Cardiac septum (tissue), 1 donor: ENCODE results near the gene ITPK1. TPM values are rescaled to one million over a fixed set of nuclear protein-coding genes. Genes with fewer than 3 reads are reported as not detected.
"Not testable (repeated sequence)": the region's sequence is repeated elsewhere in the genome, so short reads cannot be mapped to it uniquely, and the experiment has no call there.

Experiments
- DNase-seq: peaks from one replicate; pipeline ENCODE4 v3.0.0-alpha.2; 2020; ENCODE audit warnings: low spot score
- intact Hi-C: fragments of 100-400 bp; cut with DNase I; formaldehyde crosslinking; loops from one replicate; pipeline ENCODE4 v1.14.0; 2022
- total RNA-seq: library from RNA; stranded (reverse); fragmentation: NEBNext Ultra II Directional; extraction: Animal tissue kit (Norgen Biotek cat#: 25700); gene quantifications from one replicate; pipeline ENCODE4 v1.2.1, GENCODE V29; 2021
- donor health status: DM: no; HTN: no; CAD: no.

The ITPK1 gene
- total RNA-seq, 1 donor from 2014 or later, result 77.1 TPM

- DNase-seq, result no peak
- intact Hi-C loops, result no loop called here
Observed at GRCh38 chr14:93133464-93133863, 17.7 kb upstream of the ITPK1 start.

- no peak for DNase-seq
- intact Hi-C loops, result no loop called here
Observed at GRCh38 chr14:93132472-93133065, 16.8 kb upstream of the ITPK1 start.

DNA sequence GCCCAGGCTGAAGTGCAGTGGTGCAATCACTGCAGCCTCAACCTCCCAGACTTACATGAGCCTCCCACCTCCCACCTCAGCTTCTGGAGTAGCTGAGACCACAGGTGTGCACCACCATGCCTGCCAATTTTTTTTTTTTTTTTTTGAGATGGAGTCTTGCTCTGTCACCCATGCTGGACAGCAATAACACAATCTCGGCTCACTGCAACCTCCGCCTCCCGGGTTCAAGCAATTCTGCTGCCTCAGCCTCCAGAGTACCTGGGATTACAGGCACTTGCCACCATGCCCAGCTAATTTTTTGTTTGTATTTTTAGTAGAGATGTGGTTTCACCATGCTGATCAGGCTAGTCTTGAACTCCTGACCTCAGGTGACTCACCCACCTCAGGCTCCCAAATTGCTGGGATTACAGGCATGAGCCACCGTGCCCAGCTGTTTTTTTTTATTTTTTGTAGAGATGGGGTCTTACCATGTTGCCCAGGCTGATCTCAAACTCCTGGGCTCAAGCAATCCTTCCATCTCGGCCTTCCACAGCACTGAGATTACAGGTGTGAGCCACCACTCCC lies 15.6 kb upstream of the ITPK1 start:
- intact Hi-C loops, DNase-seq: not testable (repeated sequence)

DNA sequence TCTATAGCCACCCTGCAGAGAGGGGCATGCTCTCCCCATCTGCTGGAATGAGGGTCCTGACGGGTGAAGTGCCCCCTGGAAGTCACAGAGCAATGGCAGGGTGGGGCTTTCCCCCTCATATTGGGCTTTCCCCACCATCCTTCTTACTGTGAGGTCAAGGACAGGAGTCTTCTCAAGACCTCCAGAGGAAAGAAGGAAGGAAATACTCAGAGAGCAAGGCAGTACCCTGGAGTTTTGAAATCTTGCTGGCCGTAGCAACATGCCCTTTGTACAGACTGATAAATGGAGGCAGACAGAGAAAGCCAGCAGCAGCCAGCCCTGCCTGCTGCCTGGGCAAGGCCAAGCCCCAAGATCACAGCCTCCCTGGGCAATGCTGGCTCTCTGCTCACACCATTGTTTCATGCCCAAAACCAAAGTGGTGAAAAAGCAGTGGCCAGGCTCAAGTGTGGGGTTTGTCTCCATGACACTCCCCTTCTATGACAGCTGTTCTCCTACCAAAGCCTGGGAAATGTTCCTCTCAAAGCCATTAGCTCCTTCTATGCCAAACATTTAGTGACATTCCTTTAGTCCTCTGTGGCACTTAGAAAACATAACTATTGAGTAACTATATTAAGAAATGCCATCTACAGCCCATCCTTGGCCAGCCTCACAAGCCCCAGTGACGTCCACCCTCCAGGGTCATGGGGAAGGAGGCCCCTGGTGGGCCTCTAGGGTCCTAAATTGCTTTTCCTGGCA lies 13.2 kb upstream of the ITPK1 start:
- intact Hi-C loops, result no loop called here
- DNase-seq, result no peak

DNA sequence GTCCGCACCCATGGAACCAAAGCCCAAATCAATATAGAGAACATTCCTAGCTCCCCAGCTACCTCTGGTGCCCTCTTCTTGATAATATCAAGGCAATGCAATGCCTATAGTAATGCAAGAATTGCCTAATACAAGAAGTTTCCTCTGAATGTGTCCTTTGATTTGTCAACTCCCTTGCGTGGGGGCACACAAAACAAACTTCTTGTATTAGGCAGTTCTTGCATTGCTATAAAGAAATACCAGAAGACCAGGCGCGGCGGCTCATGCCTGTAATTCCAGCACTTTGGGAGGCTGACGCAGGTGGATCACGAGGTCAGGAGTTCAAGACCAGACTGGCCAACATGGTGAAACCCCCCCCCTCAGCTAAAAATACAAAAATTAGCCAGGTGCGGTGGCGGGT lies 10.4 kb upstream of the ITPK1 start:
- no peak for DNase-seq
- intact Hi-C loops, result no loop called here

GRCh38 chr14:93122826-93123225 lies 7.1 kb upstream of the ITPK1 start:
- intact Hi-C loops, result no loop called here
- no peak for DNase-seq

GRCh38 chr14:93121030-93121834 lies 5.5 kb upstream of the ITPK1 start:
- intact Hi-C loops, result no loop called here
- DNase-seq, result no peak

DNA sequence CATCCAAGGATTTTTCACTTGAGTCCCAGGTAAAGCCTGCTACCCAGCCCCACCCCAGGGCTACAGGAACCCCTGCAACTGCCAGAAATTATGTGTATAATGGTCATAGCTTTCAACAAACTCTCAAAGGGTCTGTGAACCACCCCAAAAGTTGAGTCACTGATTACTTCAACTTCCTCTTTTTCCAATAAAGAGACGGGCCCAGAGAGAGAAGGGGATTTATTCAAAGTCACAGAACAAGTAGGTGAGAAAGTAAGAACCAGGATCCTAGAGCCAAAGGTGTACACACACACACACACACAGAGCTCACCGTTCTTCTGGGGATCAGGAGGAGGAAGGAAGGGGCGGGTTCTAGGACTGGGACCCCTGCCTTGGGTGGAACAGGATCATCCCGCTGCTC lies 4.8 kb upstream of the ITPK1 start:
- no peak for DNase-seq
- intact Hi-C loops, result no loop called here

- intact Hi-C loops, result loop anchor here (2.0 to 5.0 kb wide), 2 partner anchors 68 to 144 kb away; partner anchors contain the start of genes LYSET and MOAP1
- no peak for DNase-seq
Observed at GRCh38 chr14:93116676-93117200, 1.0 kb upstream of the ITPK1 start.

- DNase-seq, result peak; percentile 96
- intact Hi-C loops, result loop anchor here (5.0 kb wide), 1 partner anchor 143 kb away; no protein-coding TSS in a partner anchor
Observed at GRCh38 chr14:93115069-93115820, 480 bp downstream of the ITPK1 start.

DNA sequence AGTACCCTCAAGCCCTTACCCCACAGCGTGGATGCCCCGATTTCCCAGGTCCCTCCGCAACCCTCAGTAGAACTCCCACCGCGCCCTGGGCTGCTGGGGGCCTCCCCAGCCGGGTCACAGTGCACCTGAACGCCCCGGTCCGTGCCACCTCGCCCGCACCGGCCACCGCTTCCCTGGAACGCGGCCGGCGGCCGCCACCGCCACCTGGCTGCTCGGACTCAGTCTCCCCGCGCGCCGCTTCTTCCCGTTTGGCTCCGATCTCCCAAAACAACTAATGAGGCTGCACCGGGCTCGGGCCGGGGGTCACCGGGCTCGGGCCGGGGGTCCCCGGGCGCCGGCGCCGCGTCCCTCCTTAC lies 1.0 kb downstream of the ITPK1 start:
- intact Hi-C loops, result loop anchor here (5.0 kb wide), 1 partner anchor 142 kb away; no protein-coding TSS in a partner anchor
- no peak for DNase-seq

DNA sequence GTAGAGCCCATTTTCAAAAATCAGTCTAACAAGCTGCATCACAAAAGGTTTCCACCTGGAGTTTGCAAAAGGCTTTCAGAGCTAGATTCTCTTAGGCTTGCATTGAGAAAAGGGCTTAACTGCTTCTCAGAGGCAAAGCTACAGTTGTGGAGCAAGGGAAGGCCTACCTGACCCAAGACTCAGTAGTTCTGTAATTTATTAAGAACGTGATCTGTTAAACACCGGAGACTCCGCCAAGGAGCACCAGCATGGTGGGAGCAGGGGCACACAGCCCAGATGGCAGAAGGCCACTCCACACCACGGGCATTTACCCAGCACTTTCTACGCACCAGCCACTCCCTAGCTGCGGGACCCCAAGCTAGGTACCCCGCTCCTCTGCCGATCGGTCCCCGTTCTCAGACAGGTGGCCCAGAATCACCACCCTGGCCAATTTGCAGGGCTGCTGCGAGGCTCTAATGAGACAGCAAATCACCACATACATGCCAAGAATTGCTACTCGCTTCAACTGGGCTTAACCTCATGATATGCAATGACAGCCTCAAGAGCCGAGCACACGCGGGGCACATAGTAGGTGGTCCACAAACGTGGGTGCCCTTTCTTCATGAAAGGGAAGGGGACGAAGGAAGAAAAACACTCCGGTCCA lies 1.5 kb downstream of the ITPK1 start:
- no peak for DNase-seq
- intact Hi-C loops, result no loop called here

DNA sequence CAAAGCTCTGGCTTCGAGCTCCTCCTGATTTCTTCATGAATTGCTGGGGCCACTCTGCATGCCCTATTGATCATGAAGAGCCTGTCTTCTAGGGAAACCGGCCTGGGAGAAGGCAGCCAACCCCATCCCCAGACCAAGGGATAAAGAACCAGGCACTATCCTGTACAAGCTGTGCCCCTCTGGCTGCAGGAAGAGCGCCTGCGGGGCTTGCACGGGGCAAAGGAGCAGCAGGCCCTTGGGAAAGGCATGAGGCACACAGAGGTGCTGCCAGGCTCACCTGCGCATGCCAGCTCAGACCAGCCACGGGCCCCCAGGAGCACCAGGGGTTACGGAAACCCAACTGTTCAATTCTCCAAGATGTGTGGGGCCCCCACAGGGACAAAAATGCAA lies 2.1 kb downstream of the ITPK1 start:
- intact Hi-C loops, result loop anchor here (2.0 kb wide), 1 partner anchor 25 kb away; no protein-coding TSS in a partner anchor
- no peak for DNase-seq

DNA sequence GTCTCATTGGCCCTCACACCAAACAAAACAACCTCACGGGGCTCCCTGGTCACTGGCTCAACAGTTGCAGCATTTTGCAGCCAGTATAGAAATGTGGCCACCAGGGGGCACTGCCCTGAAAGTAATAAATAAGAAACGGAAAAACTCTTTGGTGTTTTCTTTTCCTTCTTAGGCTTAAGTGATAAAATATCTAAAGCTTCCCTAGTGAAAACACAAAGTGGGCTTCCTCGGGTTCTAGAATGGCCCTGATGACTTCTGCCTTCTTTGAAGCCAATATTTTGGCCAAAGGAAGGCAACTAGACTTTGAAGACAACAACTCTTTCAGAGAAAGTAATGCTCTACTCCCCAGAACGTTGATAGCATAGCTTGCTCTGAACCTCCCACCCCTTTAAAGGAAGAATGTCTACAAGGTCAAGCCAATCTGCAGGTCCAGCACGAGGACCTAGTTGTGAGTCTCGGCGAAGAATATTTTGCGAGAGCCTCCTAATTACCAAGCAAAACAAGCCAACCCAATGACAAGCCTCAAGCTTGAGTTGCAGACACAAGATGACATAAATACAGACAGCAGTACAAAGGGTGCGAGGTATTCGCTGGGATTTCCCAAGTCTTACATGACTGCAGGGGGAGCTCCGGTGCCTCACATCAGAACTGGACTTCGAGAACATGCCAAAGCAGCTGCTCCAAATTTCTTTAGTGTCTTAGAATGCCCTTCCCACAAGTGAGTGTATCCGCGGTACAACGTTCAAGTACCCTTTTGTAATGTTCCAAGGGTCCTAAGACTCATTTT lies 2.6 kb downstream of the ITPK1 start:
- peak; percentile 85 for DNase-seq
- intact Hi-C loops, result loop anchor here (2.0 kb wide), 1 partner anchor 26 kb away; no protein-coding TSS in a partner anchor

DNA sequence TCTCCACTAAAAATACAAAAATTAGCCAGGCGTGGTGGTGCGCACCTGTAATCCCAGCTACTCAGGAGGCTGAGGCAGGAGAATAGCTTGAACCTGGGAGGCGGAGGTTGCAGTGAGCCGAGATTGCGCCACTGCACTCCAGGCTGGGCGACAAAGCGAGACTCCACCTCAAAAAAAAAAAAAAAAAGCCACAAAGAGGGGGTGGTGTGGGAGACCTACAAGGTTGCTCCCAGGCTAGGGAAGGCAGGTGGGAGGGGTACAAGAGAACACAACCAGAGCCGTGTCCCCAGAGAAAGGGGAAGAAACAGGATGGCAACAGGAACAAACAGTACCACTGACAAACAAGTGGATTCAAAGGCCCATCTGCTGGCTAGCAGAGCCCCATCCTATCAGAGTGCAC lies 4.2 kb downstream of the ITPK1 start:
- DNase-seq, intact Hi-C loops: not testable (repeated sequence)

- DNase-seq, result no peak
- intact Hi-C loops, result no loop called here
Observed at GRCh38 chr14:93110856-93111419, 4.8 kb downstream of the ITPK1 start.
